CD4-positive, alpha-beta T cell treated with Interleukin-6 for 4 hours (primary cell): ENCODE data around the gene IL33.

ENCODE experiments used
- DNase-seq: peaks from one replicate; pipeline ENCODE4 v3.0.0-alpha.2; 2020; ENCODE audit warnings: mixed read lengths

The IL33 gene

DNA sequence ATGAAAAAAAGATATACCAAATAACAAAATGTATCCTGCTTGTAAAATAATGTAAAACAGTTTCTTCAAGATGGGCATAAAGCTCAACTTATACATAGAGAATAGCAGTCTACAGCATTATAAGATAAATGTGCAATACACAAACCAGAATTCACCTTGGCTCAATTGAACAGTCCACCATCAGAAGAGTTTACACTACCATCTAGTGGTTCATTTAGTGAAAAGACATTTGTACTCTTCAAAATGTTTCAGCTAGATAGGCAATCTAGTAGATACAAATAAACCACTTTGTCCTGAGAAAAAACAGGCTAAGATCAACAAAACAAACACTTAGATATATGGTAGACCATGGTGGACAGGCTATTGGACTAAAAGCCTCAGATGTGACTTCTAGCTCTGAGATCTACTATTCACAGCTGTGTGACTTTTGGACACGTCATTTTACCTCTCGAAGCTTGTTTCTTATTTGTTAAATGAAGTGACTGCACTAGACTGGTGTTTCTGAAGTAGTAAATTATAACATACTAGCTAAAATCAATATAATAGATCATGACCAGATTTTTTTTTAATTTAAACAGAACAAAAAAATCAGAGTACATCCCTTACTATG, 90.5 kb downstream of the IL33 start:
- DNase-seq = no peak
